RPMI7951 (cell line): Measurements from ENCODE around the gene SPRR4. TPM values are rescaled to one million over a fixed set of nuclear protein-coding genes. Genes with fewer than 3 reads are reported as not detected.
"Not testable (repeated sequence)": the region's sequence is repeated elsewhere in the genome, so short reads cannot be mapped to it uniquely, and the experiment has no call there.

Source experiments
- DNase-seq: peaks from one replicate; pipeline ENCODE4 v3.0.0-alpha.2; 2012; ENCODE audit warnings: low read depth
- total RNA-seq: library from RNA; depleted of rRNA; stranded (reverse); fragments of >200 nt; shearing (Covaris generic); gene quantifications from 2 replicates; pipeline ENCODE4 v1.2.3, GENCODE V29; 2014; rRNA removed

The SPRR4 gene
- total RNA-seq, 1 experiment from 2014 or later, result not detected

GRCh38 chr1:153021829-153022228, 51.4 kb downstream of the SPRR4 start:
- DNase-seq, result not testable (repeated sequence)

Other genes starting within 250 kb of the SPRR4 start
- gene KPRP, start 212.6 kb upstream of the SPRR4 start, total RNA-seq, result not detected in 2 replicates
- not detected in 2 replicates for gene LCE1F, start 195.5 kb upstream of the SPRR4 start, total RNA-seq
- not detected in 2 replicates for gene LCE1E, start 184.4 kb upstream of the SPRR4 start, total RNA-seq
- not detected in 2 replicates for gene LCE1D, start 173.9 kb upstream of the SPRR4 start, total RNA-seq
- not detected in 2 replicates for gene LCE1C, start 164.0 kb upstream of the SPRR4 start, total RNA-seq
- not detected in 2 replicates for gene LCE1B, start 158.7 kb upstream of the SPRR4 start, total RNA-seq
- not detected in 2 replicates for gene LCE1A, start 143.2 kb upstream of the SPRR4 start, total RNA-seq
- gene LCE6A, start 127.8 kb upstream of the SPRR4 start, total RNA-seq, result not detected in 2 replicates
- gene LCE7A, start 110.7 kb upstream of the SPRR4 start, total RNA-seq, result not detected in 2 replicates
- gene SMCP, start 92.3 kb upstream of the SPRR4 start, total RNA-seq, result not detected in 2 replicates
- gene IVL, start 62.1 kb upstream of the SPRR4 start, total RNA-seq, result not detected in 2 replicates
- not detected in 2 replicates for gene SPRR5, start 23.4 kb upstream of the SPRR4 start, total RNA-seq
- not detected in 2 replicates for gene SPRR1A, start 13.4 kb downstream of the SPRR4 start, total RNA-seq
- gene SPRR3, start 31.1 kb downstream of the SPRR4 start, total RNA-seq, result not detected in 2 replicates
- gene SPRR1B, start 60.6 kb downstream of the SPRR4 start, total RNA-seq, result not detected in 2 replicates
- gene SPRR2D, start 70.5 kb downstream of the SPRR4 start, total RNA-seq, result not detected in 2 replicates
- gene SPRR2A, start 86.9 kb downstream of the SPRR4 start, total RNA-seq, result not detected in 2 replicates
- gene SPRR2B, start 101.0 kb downstream of the SPRR4 start, total RNA-seq, result not detected in 2 replicates
- gene SPRR2E, start 123.9 kb downstream of the SPRR4 start, total RNA-seq, result not detected in 2 replicates
- not detected in 2 replicates for gene SPRR2F, start 142.9 kb downstream of the SPRR4 start, total RNA-seq
- not detected in 2 replicates for gene SPRR2G, start 180.2 kb downstream of the SPRR4 start, total RNA-seq
- not detected in 2 replicates for gene LELP1, start 232.8 kb downstream of the SPRR4 start, total RNA-seq
- gene PRR9, start 246.9 kb downstream of the SPRR4 start, total RNA-seq, result not detected in 2 replicates